Upper lobe of left lung (tissue), 6 donors: ENCODE results near the gene L1CAM. TPM values are rescaled to one million over a fixed set of nuclear protein-coding genes. Genes with fewer than 3 reads are reported as not detected.

Experiments used
- ATAC-seq, 2 donors: fragments of 200-7000 bp; cut with Tn5 transposase; one replicate each; pipeline ENCODE4 v1.9.1; 2022; ENCODE audit warnings: mild to moderate bottlenecking in 2 of 2, moderate library complexity in 2 of 2; ENCODE audit not compliant: low FRiP score in 2 of 2
- DNase-seq, 2 donors: peaks; one replicate each; pipeline ENCODE4 v3.0.0-alpha.2; 2019 to 2020
- H3K27ac ChIP-seq, 4 donors: fragments of 200-600 bp; sonication (generic); one replicate each; pipeline ENCODE4 v1.5.1; 2016 to 2019
- H3K27me3 ChIP-seq, 4 donors: fragments of 200-600 bp; sonication (generic); one replicate each; pipeline ENCODE4 v1.5.1; 2017 to 2019
- H3K36me3 ChIP-seq, 4 donors: fragments of 200-600 bp; sonication (generic); one replicate each; pipeline ENCODE4 v1.5.1; 2016 to 2019
- H3K4me1 ChIP-seq, 4 donors: fragments of 200-600 bp; sonication (generic); one replicate each; pipeline ENCODE4 v1.5.1; 2018 to 2019
- H3K4me3 ChIP-seq, 4 donors: fragments of 200-600 bp; sonication (generic); one replicate each; pipeline ENCODE4 v1.5.1; 2017 to 2019; ENCODE audit warnings: mild to moderate bottlenecking in 2 of 4, moderate library complexity in 1 of 4
- H3K9me3 ChIP-seq, 4 donors: fragments of 200-600 bp; sonication (generic); one replicate each; pipeline ENCODE4 v1.5.1; 2018 to 2019
- EP300 ChIP-seq, 4 donors: sonication (generic); formaldehyde crosslinking; IDR thresholded peaks; one replicate each; pipeline ENCODE4 v1.5.1; 2017; ENCODE audit warnings: antibody characterized with exemption in 4 of 4, control low read depth in 2 of 4
- POLR2A ChIP-seq, 4 donors: fragments of 450-650 bp; IDR thresholded peaks; one replicate each; pipeline ENCODE4 v1.5.1; 2016 to 2017; ENCODE audit warnings: antibody characterized with exemption in 4 of 4, mild to moderate bottlenecking in 2 of 4
- POLR2AphosphoS5 ChIP-seq, 2 donors: sonication (generic); formaldehyde crosslinking; IDR thresholded peaks; one replicate each; pipeline ENCODE4 v1.5.1; 2017; ENCODE audit warnings: antibody characterized with exemption in 2 of 2
- WGBS, 2 donors: methylation state at CpG; one replicate each; pipeline ENCODE4 v1.1.5; 2017 to 2018; 5-methylcytosine and 5-hydroxymethylcytosine counted together
- total RNA-seq, 6 donors: library from RNA; depleted of rRNA in 4 of 6; stranded (reverse); fragments of >200 nt in 4 of 6; gene quantifications; one replicate each; pipeline versions ENCODE4 v1.1.0 to v1.2.1, GENCODE V29; 2016 to 2021
- TF ChIP-seq, protein P1 (sequence below), 6 experiments: fragments of 450-650 bp in 4 of 6; fragments of 200-600 bp in 2 of 6; sonication (generic) in 2 of 6; IDR thresholded peaks; one replicate each; pipeline ENCODE4 v1.5.1; 2016 to 2019; ENCODE audit warnings: antibody characterized with exemption in 6 of 6
- donor health status: DM: no; HTN: no; CAD: no; lungs with moderate emphysema.
- donor health status: DM: no; HTN: yes; CAD: no; lungs with severe emphysema.

The L1CAM gene
- total RNA-seq, 6 donors from 2014 or later = 0.52 to 10.0 (median 1.1) TPM; not detected in 1

DNA sequence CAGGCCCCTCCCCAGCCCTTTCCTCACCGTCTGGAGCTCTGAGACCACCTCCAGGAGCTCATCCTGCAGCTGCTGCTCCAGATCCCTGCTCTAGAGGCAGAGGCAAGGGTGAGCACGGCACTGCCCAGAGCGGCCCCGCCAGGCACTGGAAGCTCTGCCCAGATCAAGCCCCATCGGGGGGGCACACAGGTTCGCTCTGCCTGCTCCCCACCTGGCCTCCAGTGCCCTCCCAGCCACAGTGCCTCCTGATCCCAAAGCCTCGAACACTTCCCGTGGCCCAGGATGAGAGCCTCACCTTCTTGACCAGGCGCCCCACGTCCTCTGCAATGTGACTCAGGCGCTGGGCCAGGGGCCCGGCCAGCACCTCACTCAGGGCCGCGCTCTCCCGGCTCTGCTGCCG is 35.1 kb upstream of the L1CAM start:
- Histone ChIP-seq H3K27me3 (peaks cover 0 to 13% (median 0%) of the 10 kb centered on the region in 4 donors), H3K4me1 (peaks cover 10 to 54% (median 26%) of the 10 kb centered on the region in 4 donors), H3K4me3 (peak overlapping the region in 2 of 4 donors; percentile 9 to 24), H3K27ac (peak overlapping the region in 2 of 4 donors; percentile 48 to 92), H3K36me3 (peaks cover 0 to 7% (median 2%) of the 10 kb centered on the region in 4 donors), H3K9me3 (no peaks in the 10 kb centered on the region)
- DNase-seq = no peak
- 76% methylated on average over 9 of the region's 16 CpGs; no CpG with 5 or more reads in 1 of the 2 donors for WGBS, 2 donors
- no peak for ATAC-seq
- TF ChIP-seq POLR2AphosphoS5 (IDR thresholded peaks at IDR 0.05) (no peak), EP300 (IDR thresholded peaks at IDR 0.05) (no peak)

DNA sequence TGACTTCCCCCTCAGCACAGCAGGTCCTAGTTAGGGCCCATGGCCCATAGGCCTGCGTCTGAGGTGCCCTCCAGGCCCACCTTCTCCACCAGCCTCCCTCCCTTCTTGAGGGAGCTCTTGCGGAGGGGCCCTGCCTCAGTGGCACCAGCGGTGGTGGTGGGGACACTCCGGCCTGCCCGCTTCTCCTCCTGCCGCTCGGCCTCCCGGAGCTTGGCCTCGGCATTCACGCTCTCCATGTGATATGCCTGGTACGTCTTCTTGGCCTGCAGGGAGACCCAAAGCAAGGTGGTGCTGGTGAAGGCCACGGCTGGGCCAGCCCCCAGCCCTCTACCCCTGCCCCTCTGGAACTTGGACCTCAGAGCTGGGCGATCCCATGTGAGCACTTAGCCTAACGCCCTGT is 34.6 kb upstream of the L1CAM start:
- peaks cover 0 to 13% (median 0%) of the 10 kb centered on the region in 4 donors for H3K27me3 ChIP-seq
- H3K9me3 ChIP-seq = no peaks in the 10 kb centered on the region
- peaks cover 0 to 7% (median 2%) of the 10 kb centered on the region in 4 donors for H3K36me3 ChIP-seq
- DNase-seq (no peak), ATAC-seq (no peak)
- no peak overlapping the region for H3K27ac ChIP-seq
- WGBS, 2 donors = 97% methylated on average over 14 of the region's 14 CpGs; no CpG with 5 or more reads in 1 of the 2 donors
- no peak for TF ChIP-seq POLR2AphosphoS5 (IDR thresholded peaks at IDR 0.05)
- TF ChIP-seq, protein P1, sequence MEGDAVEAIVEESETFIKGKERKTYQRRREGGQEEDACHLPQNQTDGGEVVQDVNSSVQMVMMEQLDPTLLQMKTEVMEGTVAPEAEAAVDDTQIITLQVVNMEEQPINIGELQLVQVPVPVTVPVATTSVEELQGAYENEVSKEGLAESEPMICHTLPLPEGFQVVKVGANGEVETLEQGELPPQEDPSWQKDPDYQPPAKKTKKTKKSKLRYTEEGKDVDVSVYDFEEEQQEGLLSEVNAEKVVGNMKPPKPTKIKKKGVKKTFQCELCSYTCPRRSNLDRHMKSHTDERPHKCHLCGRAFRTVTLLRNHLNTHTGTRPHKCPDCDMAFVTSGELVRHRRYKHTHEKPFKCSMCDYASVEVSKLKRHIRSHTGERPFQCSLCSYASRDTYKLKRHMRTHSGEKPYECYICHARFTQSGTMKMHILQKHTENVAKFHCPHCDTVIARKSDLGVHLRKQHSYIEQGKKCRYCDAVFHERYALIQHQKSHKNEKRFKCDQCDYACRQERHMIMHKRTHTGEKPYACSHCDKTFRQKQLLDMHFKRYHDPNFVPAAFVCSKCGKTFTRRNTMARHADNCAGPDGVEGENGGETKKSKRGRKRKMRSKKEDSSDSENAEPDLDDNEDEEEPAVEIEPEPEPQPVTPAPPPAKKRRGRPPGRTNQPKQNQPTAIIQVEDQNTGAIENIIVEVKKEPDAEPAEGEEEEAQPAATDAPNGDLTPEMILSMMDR (IDR thresholded peaks at IDR 0.05) = no peak
- TF ChIP-seq POLR2A (IDR thresholded peaks at IDR 0.05) = no peak
- TF ChIP-seq EP300 (IDR thresholded peaks at IDR 0.05) = no peak
- H3K4me1 ChIP-seq = peaks cover 10 to 49% (median 25%) of the 10 kb centered on the region in 4 donors
- no peak overlapping the region for H3K4me3 ChIP-seq

DNA sequence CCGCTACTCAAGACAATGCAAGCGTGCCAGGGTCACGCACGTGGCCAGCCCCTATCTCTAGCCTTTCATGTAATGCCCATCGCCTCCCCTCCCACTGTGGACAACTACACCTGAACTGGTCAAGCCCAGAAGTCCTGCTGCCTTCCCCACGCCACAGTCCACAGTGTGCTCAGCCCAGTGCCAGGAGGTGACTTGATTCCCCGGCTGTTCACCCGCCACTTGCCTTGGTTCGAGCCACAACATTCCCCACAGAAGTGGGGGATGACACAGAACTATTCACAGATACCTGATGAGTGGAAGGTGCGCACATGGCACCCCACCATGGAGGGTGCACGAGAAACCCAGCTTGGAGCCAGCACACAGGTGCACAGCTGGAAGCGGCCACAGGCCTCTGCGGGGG is 33.3 kb upstream of the L1CAM start:
- no peak for DNase-seq
- peaks cover 0 to 7% (median 2%) of the 10 kb centered on the region in 4 donors for H3K36me3 ChIP-seq
- H3K27me3 ChIP-seq = peaks cover 0 to 8% (median 0%) of the 10 kb centered on the region in 4 donors
- H3K4me1 ChIP-seq = peaks cover 10 to 36% (median 22%) of the 10 kb centered on the region in 4 donors
- WGBS, 2 donors = 87% methylated on average over 7 to 13 of the region's 13 CpGs
- TF ChIP-seq EP300 (IDR thresholded peaks at IDR 0.05) (no peak), POLR2A (IDR thresholded peaks at IDR 0.05) (no peak), POLR2AphosphoS5 (IDR thresholded peaks at IDR 0.05) (no peak)
- TF ChIP-seq, protein P1 (IDR thresholded peaks at IDR 0.05) = no peak
- no peak overlapping the region for H3K27ac ChIP-seq
- H3K9me3 ChIP-seq = no peaks in the 10 kb centered on the region
- H3K4me3 ChIP-seq = no peak overlapping the region
- ATAC-seq = no peak

DNA sequence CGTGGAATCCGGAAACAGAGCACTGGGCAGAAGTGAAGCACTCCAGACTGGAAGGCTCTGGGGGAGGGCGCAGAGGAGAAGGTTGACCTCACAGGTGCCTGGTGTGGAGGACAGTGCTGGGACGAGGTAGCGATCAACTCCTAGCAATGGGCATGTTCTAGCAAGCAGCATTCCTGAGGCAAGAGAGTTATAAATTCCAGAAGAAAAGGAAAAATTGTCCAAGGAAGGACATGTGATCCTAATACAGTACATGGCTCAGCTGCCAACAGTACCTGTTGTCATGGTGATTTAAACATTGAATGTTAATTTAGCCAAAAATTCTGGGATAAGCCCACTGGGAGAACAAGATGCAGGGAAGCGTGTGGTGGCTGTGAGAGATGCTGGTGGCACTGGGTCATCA is 31.9 kb upstream of the L1CAM start:
- H3K27ac ChIP-seq = no peak overlapping the region
- DNase-seq = no peak
- H3K27me3 ChIP-seq = peaks cover 0 to 8% (median 0%) of the 10 kb centered on the region in 4 donors

DNA sequence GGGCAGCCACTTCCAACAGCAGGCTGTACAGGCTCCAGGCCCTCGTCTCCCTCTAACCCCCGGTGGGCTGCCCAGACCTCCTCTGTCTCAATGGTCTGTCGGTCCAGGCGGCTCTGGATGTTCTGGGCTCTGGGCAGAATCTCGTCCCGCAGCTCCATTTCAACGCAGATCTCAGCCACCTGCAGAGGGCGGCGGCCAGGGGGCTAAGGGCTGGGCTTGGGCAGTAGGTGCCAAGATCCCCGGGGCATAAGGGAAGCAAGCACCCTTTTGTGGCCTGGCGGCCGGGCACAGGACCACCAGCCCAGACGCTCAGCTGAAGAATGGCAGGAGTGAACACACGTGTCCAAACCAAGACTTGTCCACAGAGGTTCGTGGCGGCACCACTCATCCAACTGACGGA is 27.7 kb upstream of the L1CAM start:
- Histone ChIP-seq H3K9me3 (no peaks in the 10 kb centered on the region), H3K27me3 (no peaks in the 10 kb centered on the region), H3K4me3 (no peak overlapping the region), H3K36me3 (peaks cover 0 to 41% (median 4%) of the 10 kb centered on the region in 4 donors), H3K27ac (no peak overlapping the region), H3K4me1 (no peaks in the 10 kb centered on the region)
- 90 to 96% methylated on average over 4 to 17 of the region's 17 CpGs for WGBS, 2 donors
- ATAC-seq (no peak), DNase-seq (peak in 1 of 2 donors; percentile 27)
- TF ChIP-seq POLR2AphosphoS5 (IDR thresholded peaks at IDR 0.05) (no peak), POLR2A (IDR thresholded peaks at IDR 0.05) (no peak), EP300 (IDR thresholded peaks at IDR 0.05) (no peak)
- TF ChIP-seq, protein P1 (IDR thresholded peaks at IDR 0.05) = no peak

More for the DNA sequence above, 31.9 kb upstream of the L1CAM start:
- Histone ChIP-seq H3K4me3 (no peak overlapping the region), H3K9me3 (no peaks in the 10 kb centered on the region), H3K36me3 (peaks cover 0 to 15% (median 4%) of the 10 kb centered on the region in 4 donors), H3K4me1 (peaks cover 0 to 22% (median 13%) of the 10 kb centered on the region in 4 donors)
- WGBS, 2 donors = 83% methylated on average over 6 of the region's 6 CpGs
- ATAC-seq = no peak
- TF ChIP-seq, protein P1 (IDR thresholded peaks at IDR 0.05) = no peak
- no peak for TF ChIP-seq POLR2AphosphoS5 (IDR thresholded peaks at IDR 0.05)
- no peak for TF ChIP-seq EP300 (IDR thresholded peaks at IDR 0.05)
- TF ChIP-seq POLR2A (IDR thresholded peaks at IDR 0.05) = no peak
